ENCODE results near the gene EVI5.

GRCh38 chr1:92752719-92753118 lies 32.2 kb downstream of the EVI5 start:
- TF ChIP-seq POLR2AphosphoS5 (IDR thresholded peaks at IDR 0.05) (no peak), CTCF (IDR thresholded peaks at IDR 0.05) (no peak), POLR2A (IDR thresholded peaks at IDR 0.05) (no peak)
